ENCODE measurements around the gene C2orf74.
"Not testable (repeated sequence)": the region's sequence is repeated elsewhere in the genome, so short reads cannot be mapped to it uniquely, and the experiment has no call there.

The C2orf74 gene

GRCh38 chr2:61157371-61158003, 4.5 kb upstream of the C2orf74 start:
- Mint-ChIP-seq H3K4me3 (no peak overlapping the region), H3K4me1 (peaks cover 5% of the 10 kb centered on the region), H3K9me3 (peaks cover 8% of the 10 kb centered on the region), H3K27me3 (no peaks in the 10 kb centered on the region), H3K36me3 (peaks cover 24% of the 10 kb centered on the region), H3K27ac (no peak overlapping the region)

- peaks cover 5% of the 10 kb centered on the region for H3K4me1 Mint-ChIP-seq
- no peaks in the 10 kb centered on the region for H3K27me3 Mint-ChIP-seq
- no peak overlapping the region for H3K4me3 Mint-ChIP-seq
- peaks cover 8% of the 10 kb centered on the region for H3K9me3 Mint-ChIP-seq
- H3K36me3 Mint-ChIP-seq, result peaks cover 29% of the 10 kb centered on the region
- no peak overlapping the region for H3K27ac Mint-ChIP-seq
Measured at GRCh38 chr2:61158356-61158955, 3.5 kb upstream of the C2orf74 start.

GRCh38 chr2:61162721-61163120, 733 bp downstream of the C2orf74 start:
- Mint-ChIP-seq H3K27me3 (no peaks in the 10 kb centered on the region), H3K9me3 (peaks cover 8% of the 10 kb centered on the region), H3K4me3 (no peak overlapping the region), H3K27ac (no peak overlapping the region), H3K4me1 (peaks cover 5% of the 10 kb centered on the region), H3K36me3 (peaks cover 33% of the 10 kb centered on the region)

GRCh38 chr2:61165082-61165481, 3.1 kb downstream of the C2orf74 start:
- not testable (repeated sequence) for H3K27me3 Mint-ChIP-seq, H3K9me3 Mint-ChIP-seq, H3K4me1 Mint-ChIP-seq, H3K4me3 Mint-ChIP-seq, H3K27ac Mint-ChIP-seq
- peaks cover 23% of the 10 kb centered on the region for H3K36me3 Mint-ChIP-seq

- Mint-ChIP-seq H3K27me3 (no peaks in the 10 kb centered on the region), H3K4me3 (no peak overlapping the region), H3K36me3 (peaks cover 22% of the 10 kb centered on the region), H3K27ac (no peak overlapping the region), H3K9me3 (no peaks in the 10 kb centered on the region), H3K4me1 (no peaks in the 10 kb centered on the region)
Measured at GRCh38 chr2:61165946-61166345, 4.0 kb downstream of the C2orf74 start.

GRCh38 chr2:61167579-61167978, 5.6 kb downstream of the C2orf74 start:
- no peak overlapping the region for H3K27ac Mint-ChIP-seq
- peaks cover 19% of the 10 kb centered on the region for H3K36me3 Mint-ChIP-seq

GRCh38 chr2:61172671-61173070, 10.7 kb downstream of the C2orf74 start:
- peaks cover 9% of the 10 kb centered on the region for H3K4me1 Mint-ChIP-seq
- no peaks in the 10 kb centered on the region for H3K36me3 Mint-ChIP-seq
- no peak overlapping the region for H3K27ac Mint-ChIP-seq
- no peaks in the 10 kb centered on the region for H3K9me3 Mint-ChIP-seq
- H3K4me3 Mint-ChIP-seq, result no peak overlapping the region
- H3K27me3 Mint-ChIP-seq, result no peaks in the 10 kb centered on the region

More at GRCh38 chr2:61167579-61167978, 5.6 kb downstream of the C2orf74 start:
- H3K27me3 Mint-ChIP-seq, result no peaks in the 10 kb centered on the region
- no peak overlapping the region for H3K4me3 Mint-ChIP-seq
- H3K9me3 Mint-ChIP-seq, result no peaks in the 10 kb centered on the region
- H3K4me1 Mint-ChIP-seq, result no peaks in the 10 kb centered on the region

GRCh38 chr2:61173116-61173515, 11.1 kb downstream of the C2orf74 start:
- H3K4me1 Mint-ChIP-seq, result peaks cover 9% of the 10 kb centered on the region

GRCh38 chr2:61175036-61175435, 13.0 kb downstream of the C2orf74 start:
- Mint-ChIP-seq H3K4me3 (no peak overlapping the region), H3K27ac (peak overlapping the region; percentile 4), H3K4me1 (peaks cover 28% of the 10 kb centered on the region), H3K36me3 (peaks cover 4% of the 10 kb centered on the region), H3K9me3 (no peaks in the 10 kb centered on the region), H3K27me3 (no peaks in the 10 kb centered on the region)

More at GRCh38 chr2:61173116-61173515, 11.1 kb downstream of the C2orf74 start:
- H3K27me3 Mint-ChIP-seq, result no peaks in the 10 kb centered on the region
- H3K36me3 Mint-ChIP-seq, result no peaks in the 10 kb centered on the region
- H3K27ac Mint-ChIP-seq, result no peak overlapping the region
- H3K4me3 Mint-ChIP-seq, result no peak overlapping the region
- H3K9me3 Mint-ChIP-seq, result no peaks in the 10 kb centered on the region

- Mint-ChIP-seq H3K4me3 (peak overlapping the region; percentile 95), H3K36me3 (peaks cover 12% of the 10 kb centered on the region), H3K27me3 (no peaks in the 10 kb centered on the region), H3K27ac (peak overlapping the region; percentile 88), H3K9me3 (no peaks in the 10 kb centered on the region), H3K4me1 (peaks cover 48% of the 10 kb centered on the region)
Measured at GRCh38 chr2:61176755-61177726, 15.1 kb downstream of the C2orf74 start.

- Mint-ChIP-seq H3K36me3 (peaks cover 16% of the 10 kb centered on the region), H3K27me3 (no peaks in the 10 kb centered on the region), H3K4me3 (peak overlapping the region; percentile 95), H3K9me3 (no peaks in the 10 kb centered on the region), H3K27ac (peak overlapping the region; percentile 97), H3K4me1 (peaks cover 55% of the 10 kb centered on the region)
Measured at GRCh38 chr2:61177727-61178549, 15.9 kb downstream of the C2orf74 start.

- Mint-ChIP-seq H3K36me3 (peaks cover 21% of the 10 kb centered on the region), H3K4me1 (peaks cover 64% of the 10 kb centered on the region), H3K9me3 (no peaks in the 10 kb centered on the region), H3K27me3 (no peaks in the 10 kb centered on the region), H3K4me3 (peak overlapping the region; percentile 95), H3K27ac (peak overlapping the region; percentile 75)
Measured at GRCh38 chr2:61178603-61179545, 16.9 kb downstream of the C2orf74 start.

GRCh38 chr2:61179701-61180639, 18.0 kb downstream of the C2orf74 start:
- peaks cover 70% of the 10 kb centered on the region for H3K4me1 Mint-ChIP-seq
- no peaks in the 10 kb centered on the region for H3K9me3 Mint-ChIP-seq
- H3K36me3 Mint-ChIP-seq, result peaks cover 24% of the 10 kb centered on the region
- peak overlapping the region; percentile 51 for H3K27ac Mint-ChIP-seq
- H3K4me3 Mint-ChIP-seq, result peak overlapping the region; percentile 95
- H3K27me3 Mint-ChIP-seq, result no peaks in the 10 kb centered on the region

All from activated naive CD4-positive, alpha-beta T cell treated with anti-CD3 and anti-CD28 coated beads, Interleukin-2, amount 50 U/mL, for 24 hours (primary cell).